SK-N-SH treated with all-trans-retinoic acid at 6 μM for 48 hours (cell line): Measurements from ENCODE around the gene SHOC2.

Experiments
- ATAC-seq: fragments of 200-7000 bp; cut with Tn5 transposase; 3 replicates; pipeline ENCODE4 v1.9.1; 2020; ENCODE audit warnings: mild to moderate bottlenecking, moderate library complexity
- ARNTL ChIP-seq: fragments of 450-650 bp; formaldehyde crosslinking; IDR thresholded peaks from 2 replicates; pipeline ENCODE4 v1.5.0; 2020; ENCODE audit warnings: low read depth, mild to moderate bottlenecking, moderate library complexity, borderline replicate concordance
- BACH2 ChIP-seq: fragments of 250-450 bp; sonication (Bioruptor Pico); IDR thresholded peaks from 2 replicates; pipeline ENCODE4 v1.9.0; 2021; ENCODE audit warnings: mild to moderate bottlenecking, borderline replicate concordance
- CSDC2 ChIP-seq: fragments of 250-450 bp; sonication (Bioruptor Pico); IDR thresholded peaks from 2 replicates; pipeline ENCODE4 v1.5.0; 2020; ENCODE audit warnings: mild to moderate bottlenecking, moderate library complexity
- ESRRG ChIP-seq: fragments of 250-450 bp; sonication (Bioruptor Pico); IDR thresholded peaks from 2 replicates; pipeline ENCODE4 v1.6.1; 2021; ENCODE audit warnings: mild to moderate bottlenecking
- ISL1 ChIP-seq: fragments of 250-450 bp; sonication (Bioruptor Pico); IDR thresholded peaks from 2 replicates; pipeline ENCODE4 v2.1.2; 2022; ENCODE audit warnings: mild to moderate bottlenecking, moderate library complexity
- OSR1 ChIP-seq: fragments of 250-450 bp; sonication (Bioruptor Pico); IDR thresholded peaks from 2 replicates; pipeline ENCODE4 v1.8.0; 2022; ENCODE audit warnings: moderate library complexity, mild to moderate bottlenecking, inconsistent platforms
- PPARA ChIP-seq: fragments of 250-450 bp; sonication (Bioruptor Pico); IDR thresholded peaks from 2 replicates; pipeline ENCODE4 v1.5.0; 2020; ENCODE audit warnings: mild to moderate bottlenecking, borderline replicate concordance
- RARB ChIP-seq: fragments of 250-450 bp; sonication (Bioruptor Pico); IDR thresholded peaks from 2 replicates; pipeline ENCODE4 v1.8.0; 2021; ENCODE audit warnings: mild to moderate bottlenecking, moderate library complexity
- TCF4 ChIP-seq: fragments of 250-450 bp; sonication (Bioruptor Pico); IDR thresholded peaks from 2 replicates; pipeline ENCODE4 v1.8.0; 2021; ENCODE audit warnings: mild to moderate bottlenecking, moderate library complexity, borderline replicate concordance
- TOX ChIP-seq: fragments of 250-450 bp; sonication (Bioruptor Pico); IDR thresholded peaks from 2 replicates; pipeline ENCODE4 v1.8.0; 2021; ENCODE audit warnings: mild to moderate bottlenecking, moderate library complexity, borderline replicate concordance
- ZC3H10 ChIP-seq: fragments of 250-450 bp; sonication (Bioruptor Pico); IDR thresholded peaks from 2 replicates; pipeline ENCODE4 v1.5.1; 2021; ENCODE audit warnings: mild to moderate bottlenecking, moderate library complexity
- ZFP3 ChIP-seq: fragments of 250-450 bp; sonication (Bioruptor Pico); IDR thresholded peaks from 2 replicates; pipeline ENCODE4 v1.5.0; 2020; ENCODE audit warnings: mild to moderate bottlenecking, moderate library complexity
- ZFP30 ChIP-seq: fragments of 450-650 bp; formaldehyde crosslinking; IDR thresholded peaks from 2 replicates; pipeline ENCODE4 v1.5.0; 2022; ENCODE audit warnings: mild to moderate bottlenecking, moderate library complexity
- ZNF565 ChIP-seq: fragments of 450-650 bp; formaldehyde crosslinking; conservative IDR thresholded peaks from 2 replicates; pipeline ENCODE4 v1.5.0; 2020; ENCODE audit warnings: low read depth, mild to moderate bottlenecking, moderate library complexity
- ZNF70 ChIP-seq: fragments of 450-650 bp; formaldehyde crosslinking; IDR thresholded peaks from 2 replicates; pipeline ENCODE4 v1.5.0; 2020; ENCODE audit warnings: mild to moderate bottlenecking, moderate library complexity
- ZNF8 ChIP-seq: fragments of 450-650 bp; formaldehyde crosslinking; IDR thresholded peaks from 2 replicates; pipeline ENCODE4 v1.5.0; 2020; ENCODE audit warnings: mild to moderate bottlenecking, moderate library complexity
- TF ChIP-seq, protein P1 (sequence below): fragments of 250-450 bp; sonication (Bioruptor Pico); IDR thresholded peaks from 2 replicates; pipeline ENCODE4 v1.5.0; 2020; ENCODE audit warnings: mild to moderate bottlenecking, moderate library complexity
- TF ChIP-seq, protein P2 (sequence below): fragments of 250-450 bp; sonication (Bioruptor Pico); IDR thresholded peaks from 2 replicates; pipeline ENCODE4 v1.8.0; 2021; ENCODE audit warnings: low read depth, mild to moderate bottlenecking, moderate library complexity, borderline replicate concordance
- TF ChIP-seq, protein P3 (sequence below): fragments of 250-450 bp; sonication (Bioruptor Pico); IDR thresholded peaks from 2 replicates; pipeline ENCODE4 v1.8.0; 2020; ENCODE audit warnings: mild to moderate bottlenecking, moderate library complexity, borderline replicate concordance
- TF ChIP-seq, protein P4 (sequence below): fragments of 250-450 bp; sonication (Bioruptor Pico); IDR thresholded peaks from 2 replicates; pipeline ENCODE4 v1.5.1; 2020; ENCODE audit warnings: low read depth, mild to moderate bottlenecking, moderate library complexity
- TF ChIP-seq, protein P5 (sequence below): fragments of 250-450 bp; sonication (Bioruptor Pico); IDR thresholded peaks from 2 replicates; pipeline ENCODE4 v1.5.1; 2021; ENCODE audit warnings: mild to moderate bottlenecking, moderate library complexity

Gene SHOC2

DNA sequence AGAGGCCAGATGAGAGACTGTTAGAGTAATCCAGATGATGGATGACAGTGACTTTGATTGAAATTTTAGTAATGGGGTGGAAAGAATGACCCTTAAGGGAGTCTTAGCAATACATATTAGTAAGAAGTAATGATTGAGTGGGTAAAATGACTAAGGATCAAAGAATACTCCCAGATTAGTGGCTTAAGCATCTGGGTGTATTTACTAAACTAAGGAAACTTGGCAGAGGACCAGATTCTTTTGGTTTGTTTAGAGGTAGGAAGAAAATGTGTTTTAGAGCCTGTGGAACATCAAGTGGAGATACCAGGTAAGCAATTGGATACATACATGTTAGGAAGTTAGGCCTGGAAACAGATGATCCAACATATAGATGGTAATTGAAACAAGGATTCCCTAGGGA is 98.6 kb downstream of the SHOC2 start:
- TF ChIP-seq, protein P1, sequence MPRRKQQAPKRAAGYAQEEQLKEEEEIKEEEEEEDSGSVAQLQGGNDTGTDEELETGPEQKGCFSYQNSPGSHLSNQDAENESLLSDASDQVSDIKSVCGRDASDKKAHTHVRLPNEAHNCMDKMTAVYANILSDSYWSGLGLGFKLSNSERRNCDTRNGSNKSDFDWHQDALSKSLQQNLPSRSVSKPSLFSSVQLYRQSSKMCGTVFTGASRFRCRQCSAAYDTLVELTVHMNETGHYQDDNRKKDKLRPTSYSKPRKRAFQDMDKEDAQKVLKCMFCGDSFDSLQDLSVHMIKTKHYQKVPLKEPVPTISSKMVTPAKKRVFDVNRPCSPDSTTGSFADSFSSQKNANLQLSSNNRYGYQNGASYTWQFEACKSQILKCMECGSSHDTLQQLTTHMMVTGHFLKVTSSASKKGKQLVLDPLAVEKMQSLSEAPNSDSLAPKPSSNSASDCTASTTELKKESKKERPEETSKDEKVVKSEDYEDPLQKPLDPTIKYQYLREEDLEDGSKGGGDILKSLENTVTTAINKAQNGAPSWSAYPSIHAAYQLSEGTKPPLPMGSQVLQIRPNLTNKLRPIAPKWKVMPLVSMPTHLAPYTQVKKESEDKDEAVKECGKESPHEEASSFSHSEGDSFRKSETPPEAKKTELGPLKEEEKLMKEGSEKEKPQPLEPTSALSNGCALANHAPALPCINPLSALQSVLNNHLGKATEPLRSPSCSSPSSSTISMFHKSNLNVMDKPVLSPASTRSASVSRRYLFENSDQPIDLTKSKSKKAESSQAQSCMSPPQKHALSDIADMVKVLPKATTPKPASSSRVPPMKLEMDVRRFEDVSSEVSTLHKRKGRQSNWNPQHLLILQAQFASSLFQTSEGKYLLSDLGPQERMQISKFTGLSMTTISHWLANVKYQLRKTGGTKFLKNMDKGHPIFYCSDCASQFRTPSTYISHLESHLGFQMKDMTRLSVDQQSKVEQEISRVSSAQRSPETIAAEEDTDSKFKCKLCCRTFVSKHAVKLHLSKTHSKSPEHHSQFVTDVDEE (CRISPR knock-in tag): no peak
- TF ChIP-seq ARNTL (no peak), TOX (CRISPR knock-in tag) (no peak), PPARA (CRISPR knock-in tag) (no peak), OSR1 (CRISPR knock-in tag) (no peak), ZNF8 (CRISPR knock-in tag) (no peak), ZNF70 (CRISPR knock-in tag) (no peak), BACH2 (CRISPR knock-in tag) (no peak), TCF4 (CRISPR knock-in tag) (no peak), RARB (CRISPR knock-in tag) (no peak), ESRRG (CRISPR knock-in tag) (no peak), ISL1 (no peak), ZC3H10 (CRISPR knock-in tag) (no peak)
- TF ChIP-seq, protein P2, sequence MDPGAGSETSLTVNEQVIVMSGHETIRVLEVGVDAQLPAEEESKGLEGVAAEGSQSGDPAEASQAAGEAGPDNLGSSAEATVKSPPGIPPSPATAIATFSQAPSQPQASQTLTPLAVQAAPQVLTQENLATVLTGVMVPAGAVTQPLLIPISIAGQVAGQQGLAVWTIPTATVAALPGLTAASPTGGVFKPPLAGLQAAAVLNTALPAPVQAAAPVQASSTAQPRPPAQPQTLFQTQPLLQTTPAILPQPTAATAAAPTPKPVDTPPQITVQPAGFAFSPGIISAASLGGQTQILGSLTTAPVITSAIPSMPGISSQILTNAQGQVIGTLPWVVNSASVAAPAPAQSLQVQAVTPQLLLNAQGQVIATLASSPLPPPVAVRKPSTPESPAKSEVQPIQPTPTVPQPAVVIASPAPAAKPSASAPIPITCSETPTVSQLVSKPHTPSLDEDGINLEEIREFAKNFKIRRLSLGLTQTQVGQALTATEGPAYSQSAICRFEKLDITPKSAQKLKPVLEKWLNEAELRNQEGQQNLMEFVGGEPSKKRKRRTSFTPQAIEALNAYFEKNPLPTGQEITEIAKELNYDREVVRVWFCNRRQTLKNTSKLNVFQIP: no peak
- TF ChIP-seq, protein P3, sequence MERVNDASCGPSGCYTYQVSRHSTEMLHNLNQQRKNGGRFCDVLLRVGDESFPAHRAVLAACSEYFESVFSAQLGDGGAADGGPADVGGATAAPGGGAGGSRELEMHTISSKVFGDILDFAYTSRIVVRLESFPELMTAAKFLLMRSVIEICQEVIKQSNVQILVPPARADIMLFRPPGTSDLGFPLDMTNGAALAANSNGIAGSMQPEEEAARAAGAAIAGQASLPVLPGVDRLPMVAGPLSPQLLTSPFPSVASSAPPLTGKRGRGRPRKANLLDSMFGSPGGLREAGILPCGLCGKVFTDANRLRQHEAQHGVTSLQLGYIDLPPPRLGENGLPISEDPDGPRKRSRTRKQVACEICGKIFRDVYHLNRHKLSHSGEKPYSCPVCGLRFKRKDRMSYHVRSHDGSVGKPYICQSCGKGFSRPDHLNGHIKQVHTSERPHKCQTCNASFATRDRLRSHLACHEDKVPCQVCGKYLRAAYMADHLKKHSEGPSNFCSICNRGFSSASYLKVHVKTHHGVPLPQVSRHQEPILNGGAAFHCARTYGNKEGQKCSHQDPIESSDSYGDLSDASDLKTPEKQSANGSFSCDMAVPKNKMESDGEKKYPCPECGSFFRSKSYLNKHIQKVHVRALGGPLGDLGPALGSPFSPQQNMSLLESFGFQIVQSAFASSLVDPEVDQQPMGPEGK (CRISPR knock-in tag): no peak
- TF ChIP-seq, protein P4, sequence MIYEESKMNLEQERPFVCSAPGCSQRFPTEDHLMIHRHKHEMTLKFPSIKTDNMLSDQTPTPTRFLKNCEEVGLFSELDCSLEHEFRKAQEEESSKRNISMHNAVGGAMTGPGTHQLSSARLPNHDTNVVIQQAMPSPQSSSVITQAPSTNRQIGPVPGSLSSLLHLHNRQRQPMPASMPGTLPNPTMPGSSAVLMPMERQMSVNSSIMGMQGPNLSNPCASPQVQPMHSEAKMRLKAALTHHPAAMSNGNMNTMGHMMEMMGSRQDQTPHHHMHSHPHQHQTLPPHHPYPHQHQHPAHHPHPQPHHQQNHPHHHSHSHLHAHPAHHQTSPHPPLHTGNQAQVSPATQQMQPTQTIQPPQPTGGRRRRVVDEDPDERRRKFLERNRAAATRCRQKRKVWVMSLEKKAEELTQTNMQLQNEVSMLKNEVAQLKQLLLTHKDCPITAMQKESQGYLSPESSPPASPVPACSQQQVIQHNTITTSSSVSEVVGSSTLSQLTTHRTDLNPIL (CRISPR knock-in tag): no peak
- TF ChIP-seq, protein P5, sequence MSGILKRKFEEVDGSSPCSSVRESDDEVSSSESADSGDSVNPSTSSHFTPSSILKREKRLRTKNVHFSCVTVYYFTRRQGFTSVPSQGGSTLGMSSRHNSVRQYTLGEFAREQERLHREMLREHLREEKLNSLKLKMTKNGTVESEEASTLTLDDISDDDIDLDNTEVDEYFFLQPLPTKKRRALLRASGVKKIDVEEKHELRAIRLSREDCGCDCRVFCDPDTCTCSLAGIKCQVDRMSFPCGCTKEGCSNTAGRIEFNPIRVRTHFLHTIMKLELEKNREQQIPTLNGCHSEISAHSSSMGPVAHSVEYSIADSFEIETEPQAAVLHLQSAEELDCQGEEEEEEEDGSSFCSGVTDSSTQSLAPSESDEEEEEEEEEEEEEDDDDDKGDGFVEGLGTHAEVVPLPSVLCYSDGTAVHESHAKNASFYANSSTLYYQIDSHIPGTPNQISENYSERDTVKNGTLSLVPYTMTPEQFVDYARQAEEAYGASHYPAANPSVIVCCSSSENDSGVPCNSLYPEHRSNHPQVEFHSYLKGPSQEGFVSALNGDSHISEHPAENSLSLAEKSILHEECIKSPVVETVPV (CRISPR knock-in tag): no peak
- ATAC-seq: no peak

DNA sequence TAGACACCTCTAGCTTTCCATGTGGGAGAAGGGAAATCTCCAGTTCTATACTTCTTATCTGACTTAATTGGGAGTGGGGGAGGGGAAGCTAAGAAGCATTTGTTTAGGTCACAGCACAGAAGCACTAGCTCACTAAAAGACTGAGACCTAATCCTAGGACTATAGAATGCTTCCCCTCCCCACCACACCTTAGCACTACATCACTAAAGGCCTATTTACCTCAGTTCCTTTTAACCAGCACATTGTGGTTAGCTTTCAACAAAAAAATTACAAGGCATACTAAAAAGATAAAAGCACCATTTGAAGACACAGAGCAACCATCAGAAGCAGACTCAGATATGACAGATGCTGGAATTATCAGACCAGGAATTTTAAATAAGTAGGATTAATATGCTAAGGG is 103.7 kb downstream of the SHOC2 start:
- TF ChIP-seq TCF4 (CRISPR knock-in tag): no peak
- no peak for TF ChIP-seq CSDC2
- TF ChIP-seq ISL1: no peak
- TF ChIP-seq ZNF70 (CRISPR knock-in tag): no peak
- no peak for TF ChIP-seq ZNF565 (CRISPR knock-in tag)
- TF ChIP-seq RARB (CRISPR knock-in tag): no peak
- TF ChIP-seq, protein P2: no peak
- TF ChIP-seq, protein P5 (CRISPR knock-in tag): no peak
- TF ChIP-seq, protein P1 (CRISPR knock-in tag): no peak
- no peak for TF ChIP-seq PPARA (CRISPR knock-in tag)
- TF ChIP-seq, protein P3 (CRISPR knock-in tag): no peak
- TF ChIP-seq OSR1 (CRISPR knock-in tag): no peak
- no peak for TF ChIP-seq BACH2 (CRISPR knock-in tag)
- TF ChIP-seq ZC3H10 (CRISPR knock-in tag): no peak
- TF ChIP-seq ESRRG (CRISPR knock-in tag): no peak
- TF ChIP-seq ZFP3 (CRISPR knock-in tag): no peak
- TF ChIP-seq ARNTL: no peak
- no peak for TF ChIP-seq ZFP30 (CRISPR knock-in tag)
- ATAC-seq: no peak
